K562 (cell line): ENCODE results near the gene HAUS2. TPM values are rescaled to one million over a fixed set of nuclear protein-coding genes. Genes with fewer than 3 reads are reported as not detected.

Experiments used
- ATAC-seq: fragments of 200-7000 bp; cut with Tn5 transposase; 3 replicates; pipeline ENCODE4 v1.9.1; 2020; ENCODE audit warnings: moderate library complexity
- BruUV-seq: library from RNA; stranded (reverse); fragments of 400-500 nt; replicated peaks from 2 replicates; lab custom pipeline; 2021; lab: Mats Ljungman, UMichigan
- CTCF ChIA-PET: fragments of 300-600 bp; formaldehyde crosslinking; extraction: SDS; loops from one replicate; lab custom pipeline; 2021; ENCODE audit warnings: low intra/inter-chr PET ratio; lab: Yijun Ruan, JAX
- POLR2A ChIA-PET: fragments of 300-600, 350-650 bp; sonication (Branson Sonifier 250); formaldehyde crosslinking; extraction: SDS; loops from one replicate; lab custom pipeline; 2021; ENCODE audit warnings: antibody characterized with exemption, inconsistent platforms; lab: Yijun Ruan, JAX
- DNase-seq, 4 experiments: peaks; one replicate each; pipeline versions ENCODE4 v3.0.0 to v3.0.0-alpha.2; 2011 to 2018; ENCODE audit warnings: low spot score in 3 of 4, mixed read lengths in 3 of 4; ENCODE audit errors: extremely low read depth in 1 of 4
- FAIRE-seq: peaks from 2 replicates; lab custom pipeline; 2011; peaks lifted over from hg19 to GRCh38; lab: Jason Lieb, UNC
- H2AFZ ChIP-seq: 2 replicates; pipeline ENCODE4 v1.6.0; 2011; ENCODE audit warnings: low read depth, low read length, control low read depth, inconsistent platforms
- H3K27ac ChIP-seq: fragments of 200-600 bp; 3 replicates; pipeline ENCODE4 v1.8.0; 2011; ENCODE audit warnings: low read depth, mild to moderate bottlenecking, control low read depth, inconsistent platforms, low read length, moderate library complexity, mixed read lengths; ENCODE audit errors: extremely low read depth
- H3K27me3 ChIP-seq, 2 experiments: fragments of 300-600 bp in 1 of 2; 2 replicates in 1 of 2; 3 replicates in 1 of 2; pipeline versions ENCODE4 v1.6.0 to v1.8.0; 2011; ENCODE audit warnings: inconsistent platforms in 2 of 2, low read length in 2 of 2, mild to moderate bottlenecking in 1 of 2, mixed read lengths in 1 of 2, moderate library complexity in 1 of 2; ENCODE audit not compliant: control insufficient read depth in 2 of 2, insufficient read depth in 2 of 2
- H3K36me3 ChIP-seq: fragments of 300-600 bp; 3 replicates; pipeline ENCODE4 v1.8.0; 2011; ENCODE audit warnings: mild to moderate bottlenecking, low read length, inconsistent platforms; ENCODE audit not compliant: control insufficient read depth, insufficient read depth
- H3K4me1 ChIP-seq, 2 experiments: fragments of 200-600 bp in 1 of 2; replicated peaks in 1 of 2; 2 replicates in 1 of 2; 3 replicates in 1 of 2; pipeline versions ENCODE4 v1.5.1 to v1.8.0; 2011; ENCODE audit warnings: inconsistent platforms in 2 of 2, low read length in 2 of 2, mild to moderate bottlenecking in 1 of 2, mixed read lengths in 1 of 2, moderate library complexity in 1 of 2; ENCODE audit not compliant: control insufficient read depth in 2 of 2, insufficient read depth in 2 of 2
- H3K4me2 ChIP-seq: 2 replicates; pipeline ENCODE4 v1.6.1; 2011; ENCODE audit warnings: low read length, control low read depth, inconsistent platforms, mixed read lengths; ENCODE audit not compliant: insufficient read depth
- H3K4me3 ChIP-seq: fragments of 200-600 bp; sonication (generic), shearing (Covaris generic); 2 replicates; pipeline ENCODE4 v1.5.1; 2016; ENCODE audit warnings: control low read depth, inconsistent platforms
- H3K79me2 ChIP-seq: fragments of 200-600 bp; 3 replicates; pipeline ENCODE4 v1.8.0; 2011; ENCODE audit warnings: low read length, inconsistent platforms; ENCODE audit not compliant: control insufficient read depth, insufficient read depth
- H3K9ac ChIP-seq, 2 experiments: 2 replicates each; pipeline versions ENCODE4 v1.6.0 to v1.6.1; 2011; ENCODE audit warnings: low read depth in 2 of 2, low read length in 2 of 2, control low read depth in 1 of 2, inconsistent platforms in 1 of 2, mild to moderate bottlenecking in 1 of 2, mixed read lengths in 1 of 2; ENCODE audit not compliant: insufficient read depth in 1 of 2
- H3K9me1 ChIP-seq: one replicate; pipeline ENCODE4 v1.6.0; 2011; ENCODE audit warnings: inconsistent platforms, mild to moderate bottlenecking, low read length, moderate library complexity; ENCODE audit not compliant: control insufficient read depth, insufficient read depth
- H3K9me3 ChIP-seq: replicated peaks from 2 replicates; pipeline ENCODE4 v1.5.1; 2011; ENCODE audit warnings: low read depth, low read length, inconsistent platforms; ENCODE audit not compliant: control insufficient read depth, insufficient read depth
- H4K20me1 ChIP-seq: replicated peaks from 2 replicates; pipeline ENCODE4 v1.6.1; 2011; ENCODE audit warnings: low read length, inconsistent platforms, mixed read lengths; ENCODE audit not compliant: control insufficient read depth, insufficient read depth
- E2F3 ChIP-seq: fragments of 250-450 bp; sonication (Bioruptor Pico); IDR thresholded peaks from 2 replicates; pipeline ENCODE4 v1.4.0; 2020; ENCODE audit warnings: mild to moderate bottlenecking
- NCOA4 ChIP-seq: fragments of 450-650 bp; IDR thresholded peaks from 2 replicates; pipeline ENCODE4 v1.6.1; 2018; ENCODE audit warnings: mild to moderate bottlenecking; ENCODE audit not compliant: partially characterized antibody
- NFIX ChIP-seq: fragments of 250-450 bp; sonication (Bioruptor Pico); IDR thresholded peaks from 2 replicates; pipeline ENCODE4 v1.4.0; 2020; ENCODE audit warnings: low read depth, mild to moderate bottlenecking, moderate library complexity
- WGBS: fragments of 100-300 bp; shearing (Covaris generic); methylation state at CpG from one replicate; pipeline ENCODE4 v1.1.6; 2016; ENCODE audit warnings: low coverage, mixed read lengths; ENCODE audit not compliant: insufficient coverage; ENCODE audit errors: missing lambda C conversion rate; 5-methylcytosine and 5-hydroxymethylcytosine counted together
- in situ Hi-C: fragments of 300-500 bp; cut with MboI; formaldehyde crosslinking; loops from 4 replicates; pipeline ENCODE4 v1.15.0; 2018; ENCODE audit warnings: inconsistent platforms, mixed read lengths
- intact Hi-C: fragments of 100-400 bp; cut with micrococcal nuclease; formaldehyde crosslinking; loops from 2 replicates; pipeline ENCODE4 v1.14.2; 2022
- polyA plus RNA-seq, 8 experiments: library from polyadenylated mRNA; depleted of rRNA in 4 of 8; stranded (reverse) in 5 of 8; unstranded in 3 of 8; fragments of >200 nt; fragmentation: Nextera tagmentation in 2 of 8; fragmentation: Illumina TruSeq in 1 of 8; extraction: Ambion mirVana in 2 of 8; extraction: Trizol in 1 of 8; gene quantifications; 2 replicates each; pipeline versions ENCODE4 v1.2.1 to v1.2.3, GENCODE V29; 2011 to 2014; ENCODE audit warnings: inconsistent platforms in 1 of 8, missing spikeins in 1 of 8
- total RNA-seq, 7 experiments: library from RNA; depleted of rRNA in 6 of 7; stranded (reverse); fragments of >200 nt in 6 of 7; fragmentation: Illumina TruSeq in 2 of 7; extraction: Trizol in 2 of 7; gene quantifications; 2 replicates each; pipeline versions ENCODE4 v1.2.1 to v1.2.3, GENCODE V29; 2011 to 2021; ENCODE audit warnings: low replicate concordance in 1 of 7
- TF ChIP-seq, protein P1 (sequence below): fragments of 450-650 bp; IDR thresholded peaks from 2 replicates; pipeline ENCODE4 v1.6.1; 2017; ENCODE audit warnings: antibody characterized with exemption, mild to moderate bottlenecking

HAUS2 gene
- total and polyA plus RNA-seq, 9 of the 15 experiments (the other 6 are each of a cell fraction or from before 2014, with no cell fraction given), result 30.6 to 64.9 (median 54.1) TPM

DNA sequence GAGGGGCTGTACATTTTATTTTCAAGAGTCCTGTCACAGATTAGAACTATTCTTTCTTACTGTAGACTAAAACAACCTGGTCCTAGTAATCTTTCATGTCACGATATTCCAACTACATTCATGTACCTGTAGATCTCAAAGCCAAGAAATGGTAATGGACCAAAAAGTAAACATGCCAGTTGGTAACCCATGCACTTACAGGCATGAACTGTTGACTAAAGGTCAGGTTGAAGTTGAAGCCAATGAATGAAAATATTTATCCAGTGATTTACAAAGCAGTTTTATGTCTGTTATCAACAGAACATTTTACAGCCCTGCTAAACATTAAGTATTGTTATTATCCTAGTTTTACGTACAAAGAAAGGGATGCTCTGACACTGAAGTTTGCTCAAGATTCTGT, 25.3 kb upstream of the HAUS2 start:
- WGBS, result 88% methylated on average over 2 of the region's 2 CpGs
- in situ Hi-C loops (no loop called here), intact Hi-C loops (no loop called here)
- no TSS peak for BruUV-seq
- H3K4me2 ChIP-seq, result no peak overlapping the region
- H4K20me1 ChIP-seq, result no peaks in the 10 kb centered on the region
- H3K36me3 ChIP-seq, result peaks cover 48% of the 10 kb centered on the region
- CTCF ChIA-PET, result no interaction called here
- TF ChIP-seq NCOA4 (no peak), NFIX (no peak), E2F3 (CRISPR knock-in tag) (no peak)
- TF ChIP-seq, protein P1, sequence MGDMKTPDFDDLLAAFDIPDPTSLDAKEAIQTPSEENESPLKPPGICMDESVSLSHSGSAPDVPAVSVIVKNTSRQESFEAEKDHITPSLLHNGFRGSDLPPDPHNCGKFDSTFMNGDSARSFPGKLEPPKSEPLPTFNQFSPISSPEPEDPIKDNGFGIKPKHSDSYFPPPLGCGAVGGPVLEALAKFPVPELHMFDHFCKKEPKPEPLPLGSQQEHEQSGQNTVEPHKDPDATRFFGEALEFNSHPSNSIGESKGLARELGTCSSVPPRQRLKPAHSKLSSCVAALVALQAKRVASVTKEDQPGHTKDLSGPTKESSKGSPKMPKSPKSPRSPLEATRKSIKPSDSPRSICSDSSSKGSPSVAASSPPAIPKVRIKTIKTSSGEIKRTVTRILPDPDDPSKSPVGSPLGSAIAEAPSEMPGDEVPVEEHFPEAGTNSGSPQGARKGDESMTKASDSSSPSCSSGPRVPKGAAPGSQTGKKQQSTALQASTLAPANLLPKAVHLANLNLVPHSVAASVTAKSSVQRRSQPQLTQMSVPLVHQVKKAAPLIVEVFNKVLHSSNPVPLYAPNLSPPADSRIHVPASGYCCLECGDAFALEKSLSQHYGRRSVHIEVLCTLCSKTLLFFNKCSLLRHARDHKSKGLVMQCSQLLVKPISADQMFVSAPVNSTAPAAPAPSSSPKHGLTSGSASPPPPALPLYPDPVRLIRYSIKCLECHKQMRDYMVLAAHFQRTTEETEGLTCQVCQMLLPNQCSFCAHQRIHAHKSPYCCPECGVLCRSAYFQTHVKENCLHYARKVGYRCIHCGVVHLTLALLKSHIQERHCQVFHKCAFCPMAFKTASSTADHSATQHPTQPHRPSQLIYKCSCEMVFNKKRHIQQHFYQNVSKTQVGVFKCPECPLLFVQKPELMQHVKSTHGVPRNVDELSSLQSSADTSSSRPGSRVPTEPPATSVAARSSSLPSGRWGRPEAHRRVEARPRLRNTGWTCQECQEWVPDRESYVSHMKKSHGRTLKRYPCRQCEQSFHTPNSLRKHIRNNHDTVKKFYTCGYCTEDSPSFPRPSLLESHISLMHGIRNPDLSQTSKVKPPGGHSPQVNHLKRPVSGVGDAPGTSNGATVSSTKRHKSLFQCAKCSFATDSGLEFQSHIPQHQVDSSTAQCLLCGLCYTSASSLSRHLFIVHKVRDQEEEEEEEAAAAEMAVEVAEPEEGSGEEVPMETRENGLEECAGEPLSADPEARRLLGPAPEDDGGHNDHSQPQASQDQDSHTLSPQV, result no peak
- POLR2A ChIA-PET, result no interaction called here
- no peak overlapping the region for H2AFZ ChIP-seq
- DNase-seq (no peak), ATAC-seq (no peak), FAIRE-seq (no peak)
- H3K4me1 ChIP-seq, result no peaks in the 10 kb centered on the region
- no peaks in the 10 kb centered on the region for H3K9me1 ChIP-seq
- no peak overlapping the region for H3K9ac ChIP-seq
- H3K4me3 ChIP-seq, result no peak overlapping the region
- no peaks in the 10 kb centered on the region for H3K27me3 ChIP-seq
- no peaks in the 10 kb centered on the region for H3K9me3 ChIP-seq
- no peaks in the 10 kb centered on the region for H3K79me2 ChIP-seq
- no peak overlapping the region for H3K27ac ChIP-seq
